Stimulated activated CD8-positive, alpha-beta memory T cell treated with anti-CD3 and anti-CD28 coated beads, Interleukin-12 subunit alpha, Interleukin-12 subunit beta, amount 100 ng/mL, for 4 hours (primary cell): Measurements from ENCODE around the gene SLC9A9.

Source experiments
- DNase-seq: peaks from one replicate; pipeline ENCODE4 v3.0.0-alpha.2; 2020; ENCODE audit warnings: low read depth

The SLC9A9 gene

GRCh38 chr3:143354342-143354741 lies 493.9 kb downstream of the SLC9A9 start:
- DNase-seq: no peak

DNA sequence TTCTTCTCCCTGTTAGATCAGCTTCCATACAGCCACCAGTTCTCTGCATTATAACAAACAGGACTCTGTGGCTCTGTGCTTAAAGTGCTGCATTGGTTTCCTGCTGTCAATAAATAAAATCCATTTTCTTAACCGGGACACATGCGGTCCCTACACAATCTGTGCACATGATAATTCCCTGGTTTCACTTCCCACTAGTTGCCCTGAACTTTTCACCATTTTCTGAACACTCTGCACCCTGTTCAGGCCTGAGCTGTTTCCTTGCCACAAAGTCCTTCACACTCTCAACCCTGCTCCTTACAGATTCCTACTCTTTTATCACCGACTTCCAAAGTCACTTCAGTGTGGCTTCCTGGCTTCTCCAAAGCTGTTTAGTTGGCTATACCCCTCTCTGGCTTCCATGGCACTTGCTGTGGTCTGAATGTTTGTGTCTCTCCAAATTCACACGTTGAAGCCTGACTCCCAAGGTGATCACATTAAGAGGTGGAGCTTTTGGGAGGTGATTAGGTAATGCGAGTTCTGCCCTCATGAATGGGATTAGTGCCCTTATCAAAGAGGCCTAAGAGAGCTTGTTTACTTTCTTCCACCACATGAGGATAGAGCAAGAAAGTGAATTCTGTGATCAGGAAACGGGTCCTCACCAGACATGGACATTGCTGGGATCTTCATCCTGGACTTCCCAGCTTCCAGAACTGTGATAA lies 495.3 kb downstream of the SLC9A9 start:
- no peak for DNase-seq

- no peak for DNase-seq
Observed at GRCh38 chr3:143351895-143352608, 496.2 kb downstream of the SLC9A9 start.

DNA sequence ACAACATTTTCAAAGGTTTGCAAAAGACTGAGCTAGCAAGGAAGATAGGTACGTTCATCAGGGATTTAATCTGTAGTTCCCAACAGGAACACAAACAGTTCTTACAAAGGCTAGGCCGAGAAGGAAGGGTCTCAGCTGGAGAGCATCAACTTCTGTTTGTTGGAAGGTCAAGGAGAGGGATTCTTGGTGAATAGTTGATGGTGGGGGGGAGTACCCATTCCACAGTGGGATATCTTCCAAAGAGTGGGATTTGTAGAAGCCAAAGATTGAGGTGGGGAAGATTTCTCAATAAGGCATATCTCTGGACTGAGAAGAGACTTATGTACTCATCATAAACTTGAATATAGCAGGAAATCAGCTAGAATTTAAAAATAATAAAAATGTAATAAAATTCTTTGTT lies 496.9 kb downstream of the SLC9A9 start:
- no peak for DNase-seq

- no peak for DNase-seq
Observed at GRCh38 chr3:143349455-143349854, 498.8 kb downstream of the SLC9A9 start.

DNA sequence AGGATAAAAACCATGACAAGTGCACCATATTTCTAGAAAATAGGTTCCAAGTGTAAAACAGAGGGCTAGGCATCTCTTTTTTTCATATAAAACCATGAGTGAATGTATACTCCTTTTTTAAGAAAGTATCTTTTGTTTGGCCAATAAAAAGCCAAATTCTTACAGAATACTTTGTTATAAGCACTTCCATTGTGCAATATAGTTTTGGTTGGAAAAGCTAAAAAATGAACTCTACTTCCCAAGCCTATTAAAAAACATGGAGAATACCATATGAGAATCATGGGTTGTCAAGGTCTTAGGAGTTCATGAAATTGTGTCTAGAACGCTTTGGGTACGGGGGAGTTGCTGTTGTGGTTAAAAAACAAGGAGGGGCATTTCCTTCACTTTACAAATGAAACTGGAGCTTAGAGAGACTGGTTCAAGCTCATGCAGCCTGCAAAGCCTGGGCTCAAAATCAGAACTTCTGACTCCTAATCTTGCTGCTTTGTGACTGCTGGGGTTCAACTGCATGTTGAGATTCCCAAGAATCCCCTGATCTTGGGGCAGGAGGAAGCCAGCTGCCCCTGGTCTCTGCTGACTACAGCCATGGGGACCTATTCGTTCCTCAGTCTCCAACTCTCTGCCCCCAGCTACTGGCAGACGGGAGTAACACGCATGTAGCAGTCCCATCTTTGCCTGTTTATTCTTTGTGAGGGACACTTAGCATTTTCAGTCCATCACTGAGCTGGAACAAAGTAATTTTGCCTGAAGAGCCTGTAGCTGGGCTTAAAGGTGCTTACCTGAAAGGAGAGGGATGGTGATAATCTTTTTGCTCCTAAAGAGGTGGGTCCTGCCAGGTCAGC lies 499.6 kb downstream of the SLC9A9 start:
- no peak for DNase-seq

- DNase-seq: no peak
Observed at GRCh38 chr3:143344516-143345165, 503.6 kb downstream of the SLC9A9 start.

GRCh38 chr3:143343944-143344343 lies 504.3 kb downstream of the SLC9A9 start:
- DNase-seq: no peak

DNA sequence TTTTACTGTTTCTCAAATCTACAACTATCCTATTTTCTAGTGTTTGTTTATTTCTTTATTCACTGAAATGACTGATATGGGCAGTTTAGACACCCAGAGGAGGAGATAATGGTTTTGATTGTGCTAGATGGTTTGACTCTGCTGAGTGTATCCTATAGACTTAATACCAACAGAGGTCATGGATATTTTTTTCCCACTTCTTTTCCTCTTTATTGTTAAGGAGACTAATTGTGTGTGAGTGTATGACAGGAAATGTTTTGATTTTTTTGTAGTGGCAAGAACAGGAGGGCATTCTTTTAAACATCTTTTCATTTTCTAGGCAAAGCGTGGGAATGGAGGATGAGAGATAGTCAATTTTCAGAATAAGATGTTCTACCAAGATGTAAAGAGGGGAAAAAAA lies 505.2 kb downstream of the SLC9A9 start:
- no peak for DNase-seq

GRCh38 chr3:143339451-143339850 lies 508.8 kb downstream of the SLC9A9 start:
- DNase-seq: no peak

- DNase-seq: no peak
Observed at GRCh38 chr3:143337387-143337786, 510.9 kb downstream of the SLC9A9 start.

GRCh38 chr3:143334231-143334630 lies 514.0 kb downstream of the SLC9A9 start:
- no peak for DNase-seq

DNA sequence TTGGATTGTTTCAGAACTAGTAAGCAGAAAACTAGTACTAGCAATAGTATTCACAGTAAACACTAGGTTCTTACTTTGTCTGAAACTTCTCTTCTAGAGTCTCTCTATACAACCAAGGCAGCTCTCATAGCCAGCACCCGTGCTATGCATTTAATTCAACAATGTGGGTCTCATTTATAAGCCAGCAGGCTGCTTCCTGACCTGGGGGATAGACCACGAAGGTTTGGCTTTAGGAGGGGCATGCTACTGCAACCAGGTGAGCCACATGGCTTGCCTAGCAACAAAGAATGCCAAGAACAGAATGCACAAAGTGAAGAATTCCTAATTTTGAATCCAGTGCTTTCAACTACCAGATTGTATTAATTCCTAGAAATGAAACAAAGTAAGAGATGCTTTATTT lies 514.9 kb downstream of the SLC9A9 start:
- DNase-seq: no peak

DNA sequence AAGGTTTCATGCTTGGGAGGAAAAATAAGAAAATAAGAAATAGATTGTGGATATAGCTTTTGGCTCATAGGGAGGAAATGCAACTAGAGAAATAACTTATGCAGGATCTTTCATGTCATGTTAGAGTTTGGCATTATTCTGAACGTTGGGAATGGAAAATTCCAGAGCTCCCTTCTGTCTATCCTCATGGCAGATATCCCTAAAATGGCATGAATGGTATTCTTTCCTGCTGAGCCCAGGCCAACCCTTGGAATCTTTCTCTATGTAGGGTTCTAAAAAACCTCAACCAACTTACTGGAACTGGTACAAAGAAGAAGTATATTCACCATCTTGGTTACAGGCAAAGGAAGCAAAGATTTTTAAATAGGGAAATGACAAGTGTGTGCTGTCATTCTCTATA lies 516.2 kb downstream of the SLC9A9 start:
- no peak for DNase-seq

DNA sequence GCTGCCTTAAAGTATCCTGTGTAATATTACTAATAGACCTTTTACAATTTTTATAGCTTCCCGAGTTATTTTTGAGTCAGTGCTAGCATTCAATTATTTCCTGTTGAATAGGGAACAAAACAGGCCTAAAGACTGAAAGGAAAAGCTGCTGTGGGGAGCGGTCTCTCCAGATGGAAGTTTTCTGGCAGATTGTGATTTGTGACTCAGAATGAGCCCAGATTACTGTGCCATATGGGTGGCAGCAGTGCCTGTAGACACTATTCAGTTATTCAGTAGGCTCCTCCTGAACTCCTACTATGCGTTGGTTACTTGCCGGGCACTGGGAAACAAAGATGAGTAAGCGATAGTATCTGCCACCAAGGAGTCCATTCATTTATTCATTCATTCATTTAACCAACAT lies 516.9 kb downstream of the SLC9A9 start:
- DNase-seq: no peak

- no peak for DNase-seq
Observed at GRCh38 chr3:143330296-143330868, 517.9 kb downstream of the SLC9A9 start.

DNA sequence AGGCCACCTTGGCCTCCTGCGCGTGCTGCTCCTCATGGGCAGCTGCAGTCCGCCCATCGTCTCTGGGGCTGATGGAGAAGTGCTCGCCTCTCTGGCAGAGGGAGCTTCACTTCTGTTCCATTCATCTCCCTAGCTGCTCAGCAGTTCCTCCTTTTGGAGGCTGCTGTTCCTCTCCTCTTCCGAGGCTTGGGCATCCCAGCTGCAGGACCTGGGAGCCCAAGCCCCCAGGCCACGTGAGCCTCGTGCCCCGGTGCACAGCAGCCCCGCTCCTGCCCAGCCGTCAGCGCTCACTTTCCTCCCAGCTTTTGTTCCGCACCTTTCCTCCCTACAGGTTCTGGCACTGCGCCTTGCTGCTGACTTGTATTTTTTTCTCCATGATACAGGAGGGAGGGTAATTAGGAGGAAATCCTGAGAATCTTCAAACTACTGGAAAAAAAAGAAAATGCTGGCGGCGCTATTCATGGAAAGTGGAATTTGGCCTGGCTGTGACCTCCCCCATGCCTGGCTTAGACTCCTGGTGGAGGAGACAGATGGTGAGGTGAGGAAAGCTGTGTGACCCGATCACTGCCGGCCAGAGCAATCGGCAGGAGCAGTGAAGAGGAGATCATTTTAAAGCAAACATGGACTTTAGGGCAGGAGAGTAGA lies 518.6 kb downstream of the SLC9A9 start:
- DNase-seq: no peak

- DNase-seq: no peak
Observed at GRCh38 chr3:143328451-143328850, 519.8 kb downstream of the SLC9A9 start.

GRCh38 chr3:143326983-143327778 lies 521.1 kb downstream of the SLC9A9 start:
- DNase-seq: no peak

DNA sequence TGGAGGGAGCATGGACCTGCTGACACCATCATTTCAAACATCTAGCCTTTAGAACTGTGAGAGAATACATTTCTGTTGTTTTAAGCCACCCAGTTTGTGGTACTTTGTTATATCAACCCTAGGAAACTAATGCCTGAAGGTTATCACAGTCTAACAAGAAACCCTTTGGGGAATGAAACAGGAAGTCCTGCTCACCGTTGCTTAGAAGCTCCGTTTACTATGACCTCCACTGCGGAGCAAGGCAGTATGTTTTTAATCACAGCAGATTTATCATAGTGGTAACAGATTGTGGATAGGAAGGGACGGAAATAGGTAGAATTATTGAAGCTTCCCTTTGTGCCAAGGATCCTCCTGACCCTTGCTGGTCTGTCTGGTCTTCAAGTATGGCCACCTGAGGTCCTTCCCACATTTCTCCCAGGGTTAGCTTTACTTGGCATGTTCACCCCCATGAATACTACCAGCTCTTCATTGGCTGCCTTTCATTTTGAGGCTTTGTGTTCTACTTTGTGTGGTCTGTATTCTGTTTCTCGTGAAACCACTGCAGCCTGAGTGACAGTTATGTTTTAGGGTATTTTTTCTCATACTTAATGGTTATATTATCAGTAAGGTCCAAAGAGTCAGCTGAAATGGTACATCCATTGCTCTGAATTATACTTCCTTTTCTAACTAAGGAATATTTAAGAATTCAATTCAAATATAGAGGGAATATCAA lies 527.1 kb downstream of the SLC9A9 start:
- DNase-seq: no peak
